GF-D8 (cell line): ENCODE data around the gene SDSL.

Experiments
- DNase-seq: peaks from one replicate; lab custom pipeline; 2025; lab: John Stamatoyannopoulos, UW

SDSL gene

GRCh38 chr12:113468365-113469223 lies 46.4 kb downstream of the SDSL start:
- no peak for DNase-seq

GRCh38 chr12:113469224-113469948 lies 47.2 kb downstream of the SDSL start:
- no peak for DNase-seq

GRCh38 chr12:113469949-113470743 lies 48.0 kb downstream of the SDSL start:
- DNase-seq, result no peak

GRCh38 chr12:113470871-113471618 lies 48.9 kb downstream of the SDSL start:
- no peak for DNase-seq

GRCh38 chr12:113471619-113472171 lies 49.5 kb downstream of the SDSL start, which contains the start of gene LHX5:
Gene LHX5 (minus strand): TSS chr12:113471871. CDS start chr12:113471498, 373 bp downstream.
- DNase-seq, result no peak

- no peak for DNase-seq
Observed at GRCh38 chr12:113472191-113473121, 50.3 kb downstream of the SDSL start.

- no peak for DNase-seq
Observed at GRCh38 chr12:113473400-113473799, 51.2 kb downstream of the SDSL start.

GRCh38 chr12:113473942-113474341 lies 51.8 kb downstream of the SDSL start:
- no peak for DNase-seq

- no peak for DNase-seq
Observed at GRCh38 chr12:113474635-113475436, 52.7 kb downstream of the SDSL start.

GRCh38 chr12:113475451-113476175 lies 53.4 kb downstream of the SDSL start:
- no peak for DNase-seq

- no peak for DNase-seq
Observed at GRCh38 chr12:113476176-113476986, 54.2 kb downstream of the SDSL start.

GRCh38 chr12:113477171-113477841 lies 55.1 kb downstream of the SDSL start:
- no peak for DNase-seq

GRCh38 chr12:113477842-113478215 lies 55.6 kb downstream of the SDSL start:
- no peak for DNase-seq

- no peak for DNase-seq
Observed at GRCh38 chr12:113478351-113479011, 56.3 kb downstream of the SDSL start.

GRCh38 chr12:113479216-113479589 lies 57.0 kb downstream of the SDSL start:
- no peak for DNase-seq

- no peak for DNase-seq
Observed at GRCh38 chr12:113479590-113480335, 57.6 kb downstream of the SDSL start.
